Smooth muscle cell (in vitro differentiated cells): ENCODE measurements around the gene EHMT1. TPM values are rescaled to one million over a fixed set of nuclear protein-coding genes. Genes with fewer than 3 reads are reported as not detected.

Experiments
- DNase-seq: peaks from one replicate; lab custom pipeline; 2025; ENCODE audit not compliant: unreplicated experiment; lab: John Stamatoyannopoulos, UW
- H2AFZ ChIP-seq: fragments of 200-600 bp; sonication (generic); 2 replicates; pipeline ENCODE4 v1.6.0; 2016; ENCODE audit warnings: antibody characterized with exemption, low read depth, mild to moderate bottlenecking
- H3F3A ChIP-seq: fragments of 200-600 bp; sonication (generic); 2 replicates; pipeline ENCODE4 v1.6.0; 2017; ENCODE audit warnings: antibody characterized with exemption, low read depth
- H3K27ac ChIP-seq: fragments of 200-600 bp; sonication (generic); 2 replicates; pipeline ENCODE4 v1.5.1; 2016; ENCODE audit warnings: low read depth, mild to moderate bottlenecking
- H3K27me3 ChIP-seq: fragments of 200-600 bp; sonication (generic); 2 replicates; pipeline ENCODE4 v1.6.1; 2016; ENCODE audit warnings: low read depth, mild to moderate bottlenecking
- H3K36me3 ChIP-seq: fragments of 200-600 bp; sonication (generic); 2 replicates; pipeline ENCODE4 v1.5.1; 2016; ENCODE audit warnings: low read depth
- H3K4me1 ChIP-seq: fragments of 200-600 bp; sonication (generic); 2 replicates; pipeline ENCODE4 v1.5.1; 2016; ENCODE audit warnings: low read depth
- H3K4me2 ChIP-seq: fragments of 200-600 bp; sonication (generic); 2 replicates; pipeline ENCODE4 v1.6.0; 2016; ENCODE audit warnings: mild to moderate bottlenecking
- H3K4me3 ChIP-seq: fragments of 200-600 bp; sonication (generic); 2 replicates; pipeline ENCODE4 v1.5.1; 2016; ENCODE audit warnings: mild to moderate bottlenecking
- H3K79me2 ChIP-seq: fragments of 200-600 bp; sonication (generic); 2 replicates; pipeline ENCODE4 v1.6.0; 2016; ENCODE audit warnings: low read depth, mild to moderate bottlenecking
- H3K9ac ChIP-seq: fragments of 200-600 bp; sonication (generic); 2 replicates; pipeline ENCODE4 v1.6.0; 2016; ENCODE audit warnings: low read depth
- H3K9me3 ChIP-seq: fragments of 200-600 bp; sonication (generic); replicated peaks from 2 replicates; pipeline ENCODE4 v1.5.1; 2016; ENCODE audit warnings: low read depth
- H4K20me1 ChIP-seq: fragments of 200-600 bp; sonication (generic); 2 replicates; pipeline ENCODE4 v1.6.0; 2016; ENCODE audit warnings: low read depth
- WGBS: methylation state at CpG from one replicate; pipeline ENCODE4 v1.1.7; 2016; ENCODE audit warnings: low lambda C conversion rate; 5-methylcytosine and 5-hydroxymethylcytosine counted together
- polyA plus RNA-seq: library from polyadenylated mRNA; unstranded; fragments of >200 nt; fragmentation: Nextera tagmentation; extraction: Ambion mirVana; gene quantifications from 2 replicates; pipeline ENCODE4 v1.2.1, GENCODE V29; 2016
- total RNA-seq: library from RNA; depleted of rRNA; stranded (reverse); fragments of >200 nt; gene quantifications from 2 replicates; pipeline ENCODE4 v1.2.3, GENCODE V29; 2014
- TF ChIP-seq, protein P1 (sequence below): fragments of 200-600 bp; sonication (generic); IDR thresholded peaks from 2 replicates; pipeline ENCODE4 v1.5.1; 2017; ENCODE audit warnings: borderline replicate concordance, mild to moderate bottlenecking, antibody characterized with exemption; ENCODE audit not compliant: insufficient read depth, poor library complexity, severe bottlenecking

EHMT1 gene
- total and polyA plus RNA-seq, 2 experiments from 2014 or later: 23.1 to 34.1 TPM

DNA sequence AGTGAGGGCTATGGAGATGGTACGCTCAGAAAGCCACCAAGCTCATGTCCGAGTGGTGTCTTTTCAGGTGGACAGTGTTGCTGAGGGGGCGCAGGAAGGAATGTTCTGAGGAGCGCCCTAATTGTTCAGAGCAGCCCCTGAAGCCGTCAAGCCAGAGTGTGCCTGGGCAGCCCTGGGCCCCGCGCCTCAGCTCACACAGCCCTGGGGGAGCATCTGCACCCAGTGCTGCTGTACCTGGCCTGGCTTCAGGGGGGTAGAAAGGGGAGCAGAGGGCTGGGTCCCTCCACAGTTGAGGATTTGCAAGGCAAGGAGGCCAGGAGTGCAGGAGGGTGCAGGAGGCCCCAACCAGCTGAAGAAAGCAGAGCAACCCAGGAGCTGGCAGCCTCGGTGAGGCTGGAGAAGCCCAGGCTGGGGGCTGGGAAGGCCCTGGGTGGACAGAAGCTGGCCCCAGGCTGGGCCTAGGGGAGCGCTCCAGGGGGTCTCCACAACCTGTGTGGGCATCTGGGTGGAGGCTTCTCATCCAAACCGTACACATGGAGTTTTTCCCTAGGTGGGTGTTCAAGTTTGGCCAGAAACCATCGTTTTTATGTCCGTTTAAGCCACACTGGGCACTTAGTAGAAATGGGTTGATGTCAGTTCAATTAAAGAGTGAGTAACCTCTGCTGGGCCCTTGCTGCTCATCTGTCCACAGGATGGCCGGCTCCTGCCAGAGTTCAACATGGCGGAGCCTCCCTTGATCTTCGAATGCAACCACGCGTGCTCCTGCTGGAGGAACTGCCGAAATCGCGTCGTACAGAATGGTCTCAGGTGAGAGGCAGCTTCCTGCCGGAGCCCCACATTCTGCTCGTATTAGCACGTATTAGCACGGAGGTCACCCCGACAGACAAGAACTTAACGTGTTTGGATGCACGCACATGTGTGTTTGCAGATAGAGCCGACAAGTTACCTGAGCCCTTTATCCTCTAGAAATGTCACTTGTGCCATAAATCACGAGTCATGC, 196.8 kb downstream of the EHMT1 start:
- 98% methylated on average over 30 of the region's 30 CpGs for WGBS
- no peaks in the 10 kb centered on the region for H3K27me3 ChIP-seq
- peaks cover 9% of the 10 kb centered on the region for H3K36me3 ChIP-seq
- no peak overlapping the region for H3K27ac ChIP-seq
- DNase-seq: no peak
- H3K4me2 ChIP-seq: no peak overlapping the region
- H4K20me1 ChIP-seq: peaks cover under 1% of the 10 kb centered on the region
- TF ChIP-seq, protein P1, sequence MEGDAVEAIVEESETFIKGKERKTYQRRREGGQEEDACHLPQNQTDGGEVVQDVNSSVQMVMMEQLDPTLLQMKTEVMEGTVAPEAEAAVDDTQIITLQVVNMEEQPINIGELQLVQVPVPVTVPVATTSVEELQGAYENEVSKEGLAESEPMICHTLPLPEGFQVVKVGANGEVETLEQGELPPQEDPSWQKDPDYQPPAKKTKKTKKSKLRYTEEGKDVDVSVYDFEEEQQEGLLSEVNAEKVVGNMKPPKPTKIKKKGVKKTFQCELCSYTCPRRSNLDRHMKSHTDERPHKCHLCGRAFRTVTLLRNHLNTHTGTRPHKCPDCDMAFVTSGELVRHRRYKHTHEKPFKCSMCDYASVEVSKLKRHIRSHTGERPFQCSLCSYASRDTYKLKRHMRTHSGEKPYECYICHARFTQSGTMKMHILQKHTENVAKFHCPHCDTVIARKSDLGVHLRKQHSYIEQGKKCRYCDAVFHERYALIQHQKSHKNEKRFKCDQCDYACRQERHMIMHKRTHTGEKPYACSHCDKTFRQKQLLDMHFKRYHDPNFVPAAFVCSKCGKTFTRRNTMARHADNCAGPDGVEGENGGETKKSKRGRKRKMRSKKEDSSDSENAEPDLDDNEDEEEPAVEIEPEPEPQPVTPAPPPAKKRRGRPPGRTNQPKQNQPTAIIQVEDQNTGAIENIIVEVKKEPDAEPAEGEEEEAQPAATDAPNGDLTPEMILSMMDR: no peak
- no peaks in the 10 kb centered on the region for H3K9me3 ChIP-seq
- H3K4me1 ChIP-seq: no peaks in the 10 kb centered on the region
- no peaks in the 10 kb centered on the region for H3K79me2 ChIP-seq
- no peaks in the 10 kb centered on the region for H3F3A ChIP-seq
- H3K4me3 ChIP-seq: no peak overlapping the region
- no peak overlapping the region for H3K9ac ChIP-seq
- no peak overlapping the region for H2AFZ ChIP-seq

DNA sequence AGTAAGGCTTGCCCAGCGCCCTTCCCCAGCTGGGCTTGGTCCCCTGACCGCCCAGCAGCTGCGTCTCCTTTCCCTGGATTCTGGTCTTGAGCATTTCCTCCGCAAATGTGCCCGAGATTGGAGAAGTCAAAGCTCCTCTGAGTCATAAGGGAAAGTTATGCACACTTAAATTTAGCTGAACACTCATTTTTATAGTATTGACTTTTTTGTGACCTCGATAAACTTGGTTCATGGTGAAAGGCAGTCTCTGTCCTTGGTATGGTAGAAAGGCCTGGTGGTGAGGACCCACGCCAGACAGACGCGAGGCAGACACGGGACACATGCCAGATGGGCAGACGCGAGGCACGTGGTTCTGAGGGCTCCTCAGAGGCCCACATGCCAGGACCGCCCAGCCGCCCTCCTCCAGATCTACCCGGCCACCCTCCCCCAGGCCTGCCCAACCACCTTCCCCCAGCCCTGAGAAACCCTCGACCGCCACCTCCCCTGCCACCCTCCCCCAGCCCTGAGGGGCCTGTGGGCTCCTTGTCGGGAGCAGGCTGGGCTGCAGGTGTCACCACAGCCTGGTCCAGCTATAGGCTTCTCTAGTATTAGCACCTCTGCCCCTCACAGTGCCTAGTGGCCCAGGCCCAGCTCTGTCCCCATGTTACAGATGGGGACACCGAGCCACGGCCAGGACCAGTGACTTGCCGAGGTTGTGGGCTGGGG, 197.9 kb downstream of the EHMT1 start:
- WGBS: 97% methylated on average over 16 of the region's 22 CpGs
- Histone ChIP-seq H3K27ac (no peak overlapping the region), H3K36me3 (peaks cover 9% of the 10 kb centered on the region), H2AFZ (no peak overlapping the region), H3K9ac (no peak overlapping the region), H3K9me3 (no peaks in the 10 kb centered on the region), H4K20me1 (peaks cover 11% of the 10 kb centered on the region), H3K4me1 (no peaks in the 10 kb centered on the region), H3K4me3 (no peak overlapping the region), H3K79me2 (no peaks in the 10 kb centered on the region), H3K4me2 (no peak overlapping the region), H3K27me3 (no peaks in the 10 kb centered on the region), H3F3A (no peaks in the 10 kb centered on the region)
- TF ChIP-seq, protein P1: no peak
- no peak for DNase-seq

DNA sequence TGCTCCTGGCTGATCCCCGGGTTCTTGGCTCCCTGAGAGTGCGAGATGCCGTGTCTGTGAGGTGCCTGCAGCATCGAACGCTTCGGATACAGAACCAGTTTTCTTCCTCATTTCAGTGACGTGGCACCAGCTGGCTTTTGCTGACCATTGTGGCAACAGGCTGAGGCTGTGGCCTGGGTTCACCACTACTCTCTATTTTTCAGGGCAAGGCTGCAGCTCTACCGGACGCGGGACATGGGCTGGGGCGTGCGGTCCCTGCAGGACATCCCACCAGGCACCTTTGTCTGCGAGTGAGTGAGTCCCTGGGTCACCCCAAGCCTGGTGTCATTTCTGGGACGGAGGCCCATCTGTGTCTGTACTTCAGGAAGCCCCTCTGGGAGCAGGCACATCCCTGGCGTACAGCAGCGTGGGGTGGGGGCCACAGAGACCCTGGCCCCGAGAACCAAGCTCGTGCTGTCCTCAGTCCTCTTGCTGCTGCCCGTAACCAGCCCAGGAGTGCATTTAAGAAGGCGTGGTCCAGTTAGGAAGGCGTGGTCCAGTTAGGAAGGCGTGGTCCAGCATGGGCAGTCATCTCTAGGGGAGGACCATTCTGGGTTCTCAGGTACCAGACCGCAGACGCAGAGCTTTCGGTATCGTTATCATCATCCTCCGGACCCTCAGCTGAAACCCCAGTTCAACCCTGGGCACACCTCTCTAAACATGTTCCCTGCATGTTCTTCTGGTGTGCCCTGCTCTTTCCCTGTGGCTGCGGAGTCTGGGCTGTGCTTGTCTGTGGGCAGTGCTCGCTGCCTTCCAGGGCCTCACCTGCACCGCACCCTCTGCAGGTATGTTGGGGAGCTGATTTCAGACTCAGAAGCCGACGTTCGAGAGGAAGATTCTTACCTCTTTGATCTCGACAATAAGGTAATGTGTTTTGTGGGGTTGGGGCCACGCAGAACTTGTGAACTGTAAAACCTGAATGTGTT, 198.7 kb downstream of the EHMT1 start:
- H3K27ac ChIP-seq: no peak overlapping the region
- H3K4me1 ChIP-seq: no peaks in the 10 kb centered on the region
- no peaks in the 10 kb centered on the region for H3K27me3 ChIP-seq
- DNase-seq: no peak
- H3K36me3 ChIP-seq: peaks cover 9% of the 10 kb centered on the region
- 96% methylated on average over 34 of the region's 35 CpGs for WGBS
- no peak overlapping the region for H3K4me2 ChIP-seq
- peaks cover 16% of the 10 kb centered on the region for H4K20me1 ChIP-seq
- H3K4me3 ChIP-seq: no peak overlapping the region
- TF ChIP-seq, protein P1: no peak
- no peaks in the 10 kb centered on the region for H3F3A ChIP-seq
- no peak overlapping the region for H2AFZ ChIP-seq
- H3K79me2 ChIP-seq: peaks cover 5% of the 10 kb centered on the region
- no peak overlapping the region for H3K9ac ChIP-seq
- no peaks in the 10 kb centered on the region for H3K9me3 ChIP-seq
